ENCODE measurements around the gene WDR81.
"Not testable (repeated sequence)": the region's sequence is repeated elsewhere in the genome, so short reads cannot be mapped to it uniquely, and the experiment has no call there.

WDR81 gene

GRCh38 chr17:1690544-1691221 is 33.8 kb upstream of the WDR81 start:
- no peak for TF ChIP-seq CTCF (IDR thresholded peaks at IDR 0.05; ENCODE audit: insufficient read depth, low read length, missing control alignments)
- no peak overlapping the region for H3K4me3 ChIP-seq (ENCODE audit: low read depth, low read length)
- ChIA-PET POLR2A (interaction anchor here (0.9 kb wide), 1 partner anchor 26 kb away, joined by 3 read pairs; no protein-coding TSS in a partner anchor), CTCF (interaction anchor here (1.2 kb wide), 1 partner anchor 9 kb away, joined by 3 read pairs; no protein-coding TSS in a partner anchor)
- no peak for DNase-seq (ENCODE audit: low read depth, low spot score)

GRCh38 chr17:1693339-1693738 is 31.2 kb upstream of the WDR81 start:
- no peak for DNase-seq (ENCODE audit: low read depth, low spot score)
- POLR2A ChIA-PET = interaction anchor here (0.9 kb wide), 1 partner anchor 22 kb away, joined by 3 read pairs; no protein-coding TSS in a partner anchor
- no peak overlapping the region for H3K4me3 ChIP-seq (ENCODE audit: low read depth, low read length)
- TF ChIP-seq CTCF (IDR thresholded peaks at IDR 0.05; ENCODE audit: insufficient read depth, low read length, missing control alignments) = no peak
- CTCF ChIA-PET = no interaction called here

- H3K4me3 ChIP-seq (ENCODE audit: low read depth, low read length) = no peak overlapping the region
- DNase-seq (ENCODE audit: low read depth, low spot score) = no peak
- ChIA-PET CTCF (no interaction called here), POLR2A (no interaction called here)
- TF ChIP-seq CTCF (IDR thresholded peaks at IDR 0.05; ENCODE audit: insufficient read depth, low read length, missing control alignments) = no peak
Observed at GRCh38 chr17:1695365-1695764, 29.1 kb upstream of the WDR81 start.

- ChIA-PET CTCF (interaction anchor here (1.3 kb wide), 1 partner anchor 28 kb away, joined by 6 read pairs; no protein-coding TSS in a partner anchor), POLR2A (interaction anchor here (0.6 kb wide), 1 partner anchor 15 kb away, joined by 3 read pairs; no protein-coding TSS in a partner anchor)
- no peak overlapping the region for H3K4me3 ChIP-seq (ENCODE audit: low read depth, low read length)
- no peak for TF ChIP-seq CTCF (IDR thresholded peaks at IDR 0.05; ENCODE audit: insufficient read depth, low read length, missing control alignments)
- DNase-seq (ENCODE audit: low read depth, low spot score) = no peak
Observed at GRCh38 chr17:1697681-1698080, 26.8 kb upstream of the WDR81 start.

- H3K4me3 ChIP-seq (ENCODE audit: low read depth, low read length); CTCF ChIA-PET; DNase-seq (ENCODE audit: low read depth, low spot score): not testable (repeated sequence)
- POLR2A ChIA-PET = interaction anchor here (1.1 kb wide), 1 partner anchor 16 kb away, joined by 5 read pairs; no protein-coding TSS in a partner anchor
Observed at GRCh38 chr17:1699891-1700290, 24.6 kb upstream of the WDR81 start.

- CTCF ChIA-PET = interaction anchor here (0.9 to 1.0 kb wide), 3 partner anchors 10 to 83 kb away, joined by 3 read pairs; no protein-coding TSS in a partner anchor
Observed at GRCh38 chr17:1703063-1703462, 21.4 kb upstream of the WDR81 start.

More at GRCh38 chr17:1703063-1703462, 21.4 kb upstream of the WDR81 start:
- TF ChIP-seq CTCF (IDR thresholded peaks at IDR 0.05; ENCODE audit: insufficient read depth, low read length, missing control alignments) = no peak
- POLR2A ChIA-PET = interaction anchor here (0.9 kb wide), 1 partner anchor 14 kb away, joined by 3 read pairs; no protein-coding TSS in a partner anchor
- H3K4me3 ChIP-seq (ENCODE audit: low read depth, low read length) = no peak overlapping the region
- DNase-seq (ENCODE audit: low read depth, low spot score) = no peak
